NB4 (cell line): ENCODE results near the gene TEX14.
A peak's percentile ranks its signal among the peaks of the same experiment; 100 is the strongest.

Source experiments
- DNase-seq: peaks from one replicate; pipeline ENCODE4 v3.0.0; 2010; ENCODE audit warnings: low read depth
- H3K4me3 ChIP-seq: one replicate; pipeline ENCODE4 v1.5.1; 2011; ENCODE audit warnings: mild to moderate bottlenecking, low read depth, low read length, moderate library complexity
- MAX ChIP-seq: IDR thresholded peaks from 2 replicates; pipeline ENCODE4 v1.6.1; 2011; ENCODE audit warnings: low read depth, low read length
- MYC ChIP-seq: IDR thresholded peaks from 2 replicates; pipeline ENCODE4 v1.6.1; 2011; ENCODE audit warnings: low read depth, low read length
- POLR2A ChIP-seq: IDR thresholded peaks from 2 replicates; pipeline ENCODE4 v1.6.1; 2011; ENCODE audit warnings: mild to moderate bottlenecking; ENCODE audit not compliant: insufficient read length; ENCODE audit errors: extremely low read depth
- TF ChIP-seq, protein P1 (sequence below): IDR thresholded peaks from one replicate; pipeline ENCODE4 v1.5.1; 2012; ENCODE audit warnings: low read depth, low read length

Gene TEX14

GRCh38 chr17:58728798-58729197, 37.0 kb upstream of the TEX14 start:
- TF ChIP-seq, protein P1, sequence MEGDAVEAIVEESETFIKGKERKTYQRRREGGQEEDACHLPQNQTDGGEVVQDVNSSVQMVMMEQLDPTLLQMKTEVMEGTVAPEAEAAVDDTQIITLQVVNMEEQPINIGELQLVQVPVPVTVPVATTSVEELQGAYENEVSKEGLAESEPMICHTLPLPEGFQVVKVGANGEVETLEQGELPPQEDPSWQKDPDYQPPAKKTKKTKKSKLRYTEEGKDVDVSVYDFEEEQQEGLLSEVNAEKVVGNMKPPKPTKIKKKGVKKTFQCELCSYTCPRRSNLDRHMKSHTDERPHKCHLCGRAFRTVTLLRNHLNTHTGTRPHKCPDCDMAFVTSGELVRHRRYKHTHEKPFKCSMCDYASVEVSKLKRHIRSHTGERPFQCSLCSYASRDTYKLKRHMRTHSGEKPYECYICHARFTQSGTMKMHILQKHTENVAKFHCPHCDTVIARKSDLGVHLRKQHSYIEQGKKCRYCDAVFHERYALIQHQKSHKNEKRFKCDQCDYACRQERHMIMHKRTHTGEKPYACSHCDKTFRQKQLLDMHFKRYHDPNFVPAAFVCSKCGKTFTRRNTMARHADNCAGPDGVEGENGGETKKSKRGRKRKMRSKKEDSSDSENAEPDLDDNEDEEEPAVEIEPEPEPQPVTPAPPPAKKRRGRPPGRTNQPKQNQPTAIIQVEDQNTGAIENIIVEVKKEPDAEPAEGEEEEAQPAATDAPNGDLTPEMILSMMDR, result no peak
- TF ChIP-seq POLR2A (no peak), MAX (no peak), MYC (no peak)
- DNase-seq, result no peak
- no peak overlapping the region for H3K4me3 ChIP-seq

GRCh38 chr17:58722696-58723095, 30.9 kb upstream of the TEX14 start:
- no peak overlapping the region for H3K4me3 ChIP-seq
- DNase-seq, result no peak
- TF ChIP-seq, protein P1, result no peak
- TF ChIP-seq MYC, result no peak
- TF ChIP-seq POLR2A, result no peak
- no peak for TF ChIP-seq MAX

DNA sequence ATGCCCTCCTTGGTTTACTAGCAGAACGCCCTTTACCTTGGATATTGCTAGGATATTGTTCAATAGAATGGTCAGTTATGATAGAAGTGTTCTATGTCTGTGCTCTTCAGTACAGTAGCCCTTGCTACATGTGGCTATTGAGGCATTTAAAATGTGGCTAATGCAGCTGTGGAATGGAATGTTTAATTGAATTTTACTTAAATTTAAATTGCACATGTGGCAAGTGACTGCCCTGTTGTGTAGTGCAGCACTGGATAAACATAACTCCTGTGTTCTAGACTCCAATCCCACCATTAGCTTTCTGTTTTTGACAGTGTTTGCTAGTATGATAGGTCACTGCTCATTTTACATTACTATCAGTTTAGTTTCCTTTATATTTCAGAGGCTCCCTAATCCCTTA, 30.4 kb upstream of the TEX14 start:
- TF ChIP-seq MYC, result no peak
- no peak for TF ChIP-seq POLR2A
- no peak for TF ChIP-seq MAX
- TF ChIP-seq, protein P1, result no peak
- H3K4me3 ChIP-seq, result no peak overlapping the region

GRCh38 chr17:58710948-58711552, 19.2 kb upstream of the TEX14 start:
- TF ChIP-seq, protein P1, result peak; percentile 50
- no peak for TF ChIP-seq POLR2A
- peak; percentile 61 for DNase-seq
- H3K4me3 ChIP-seq, result no peak overlapping the region

More for the DNA sequence above, 30.4 kb upstream of the TEX14 start:
- no peak for DNase-seq

- TF ChIP-seq MAX (no peak), POLR2A (no peak), MYC (no peak)
- TF ChIP-seq, protein P1, result no peak
- DNase-seq, result no peak
These were observed 14.7 kb upstream of the TEX14 start for GRCh38 chr17:58706351-58707140.

DNA sequence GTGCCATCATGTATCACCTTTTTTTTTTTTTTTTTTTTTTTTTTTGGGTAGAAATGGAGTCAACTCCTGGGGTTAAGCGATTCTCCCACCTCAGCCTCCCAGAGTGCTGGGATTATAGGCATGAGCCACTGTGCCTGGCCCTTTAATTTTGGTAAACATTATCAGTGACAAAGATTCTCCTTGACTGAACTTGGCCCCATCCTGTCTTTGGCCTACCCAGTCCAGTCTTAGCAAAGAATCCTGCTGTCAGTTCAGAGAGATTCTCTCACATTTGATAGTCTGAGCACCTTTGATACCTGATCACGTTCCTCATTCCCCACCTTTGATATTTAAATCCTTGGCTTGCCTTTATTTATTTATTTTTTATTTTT, 12.1 kb upstream of the TEX14 start:
- DNase-seq, result no peak
- H3K4me3 ChIP-seq, result no peak overlapping the region
- TF ChIP-seq POLR2A (no peak), MAX (no peak), MYC (no peak)
- TF ChIP-seq, protein P1, result no peak

More at GRCh38 chr17:58706351-58707140, 14.7 kb upstream of the TEX14 start:
- no peak overlapping the region for H3K4me3 ChIP-seq
